ENCODE measurements around the gene HS6ST3.

DNA sequence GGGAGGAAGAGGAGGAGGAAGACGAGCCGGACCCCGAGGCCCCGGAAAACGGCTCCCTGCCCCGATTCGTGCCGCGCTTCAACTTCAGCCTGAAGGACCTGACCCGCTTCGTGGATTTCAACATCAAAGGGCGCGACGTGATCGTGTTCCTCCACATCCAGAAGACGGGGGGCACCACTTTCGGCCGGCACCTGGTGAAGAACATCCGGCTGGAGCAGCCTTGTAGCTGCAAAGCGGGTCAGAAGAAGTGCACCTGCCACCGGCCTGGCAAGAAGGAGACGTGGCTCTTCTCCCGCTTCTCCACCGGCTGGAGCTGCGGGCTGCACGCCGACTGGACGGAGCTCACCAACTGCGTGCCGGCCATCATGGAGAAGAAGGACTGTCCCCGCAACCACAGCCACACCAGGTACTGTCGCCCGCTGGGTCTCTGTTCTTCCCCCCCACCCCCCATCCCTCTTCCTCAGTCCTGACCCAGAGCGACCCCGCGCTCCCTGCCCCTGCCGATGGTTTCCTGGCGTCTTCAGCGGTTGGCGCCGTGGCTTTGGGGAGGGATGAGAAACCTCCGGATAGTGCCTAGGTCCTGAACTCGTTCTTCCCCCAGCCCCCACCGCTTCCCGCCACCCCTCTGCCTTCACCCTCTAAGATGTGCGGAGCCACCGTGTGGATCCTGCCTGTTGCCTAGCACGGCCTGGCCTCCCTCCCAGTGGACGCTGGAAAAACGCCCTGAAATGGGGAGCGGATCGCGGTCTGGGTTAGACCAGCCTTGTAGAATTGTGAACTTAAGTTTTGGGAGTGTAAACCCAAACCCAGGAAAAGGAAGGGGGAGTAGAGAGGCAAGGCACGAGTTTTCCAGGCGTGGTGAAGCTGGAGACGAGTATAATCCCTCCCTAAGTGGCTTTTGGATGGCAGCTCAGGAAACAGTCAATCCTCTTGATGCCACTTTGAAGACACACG lies 1.5 kb downstream of the HS6ST3 start:
- TF ChIP-seq, protein P1, sequence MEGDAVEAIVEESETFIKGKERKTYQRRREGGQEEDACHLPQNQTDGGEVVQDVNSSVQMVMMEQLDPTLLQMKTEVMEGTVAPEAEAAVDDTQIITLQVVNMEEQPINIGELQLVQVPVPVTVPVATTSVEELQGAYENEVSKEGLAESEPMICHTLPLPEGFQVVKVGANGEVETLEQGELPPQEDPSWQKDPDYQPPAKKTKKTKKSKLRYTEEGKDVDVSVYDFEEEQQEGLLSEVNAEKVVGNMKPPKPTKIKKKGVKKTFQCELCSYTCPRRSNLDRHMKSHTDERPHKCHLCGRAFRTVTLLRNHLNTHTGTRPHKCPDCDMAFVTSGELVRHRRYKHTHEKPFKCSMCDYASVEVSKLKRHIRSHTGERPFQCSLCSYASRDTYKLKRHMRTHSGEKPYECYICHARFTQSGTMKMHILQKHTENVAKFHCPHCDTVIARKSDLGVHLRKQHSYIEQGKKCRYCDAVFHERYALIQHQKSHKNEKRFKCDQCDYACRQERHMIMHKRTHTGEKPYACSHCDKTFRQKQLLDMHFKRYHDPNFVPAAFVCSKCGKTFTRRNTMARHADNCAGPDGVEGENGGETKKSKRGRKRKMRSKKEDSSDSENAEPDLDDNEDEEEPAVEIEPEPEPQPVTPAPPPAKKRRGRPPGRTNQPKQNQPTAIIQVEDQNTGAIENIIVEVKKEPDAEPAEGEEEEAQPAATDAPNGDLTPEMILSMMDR (IDR thresholded peaks at IDR 0.05): no peak
- TF ChIP-seq POLR2A (IDR thresholded peaks at IDR 0.05) (no peak), EP300 (IDR thresholded peaks at IDR 0.05) (no peak)

All from sigmoid colon (tissue), 4 donors.